HEK293 (cell line): ENCODE data around the gene ZNF45.

Experiments used
- ZBTB8A ChIP-seq: fragments of 450-650 bp; formaldehyde crosslinking; IDR thresholded peaks from 2 replicates; pipeline ENCODE4 v1.5.1; 2016; ENCODE audit warnings: missing biosample characterization, missing genetic modification characterization
- ZNF23 ChIP-seq: fragments of 450-650 bp; formaldehyde crosslinking; IDR thresholded peaks from 2 replicates; pipeline ENCODE4 v1.5.1; 2016; ENCODE audit warnings: missing biosample characterization, missing genetic modification characterization, borderline replicate concordance
- ZNF510 ChIP-seq: fragments of 450-650 bp; formaldehyde crosslinking; IDR thresholded peaks from 2 replicates; pipeline ENCODE4 v1.5.1; 2018; ENCODE audit warnings: mild to moderate bottlenecking, missing genetic modification characterization, missing biosample characterization; ENCODE audit not compliant: insufficient replicate concordance
- ZNF561 ChIP-seq: fragments of 450-650 bp; IDR thresholded peaks from 2 replicates; pipeline ENCODE4 v1.5.1; 2018; ENCODE audit warnings: missing biosample characterization, missing genetic modification characterization, borderline replicate concordance
- ZNF830 ChIP-seq: fragments of 450-650 bp; IDR thresholded peaks from 2 replicates; pipeline ENCODE4 v1.5.0; 2018; ENCODE audit warnings: missing biosample characterization, missing genetic modification characterization, low read depth, mild to moderate bottlenecking, moderate library complexity
- ZSCAN23 ChIP-seq: fragments of 450-650 bp; formaldehyde crosslinking; IDR thresholded peaks from 2 replicates; pipeline ENCODE4 v1.5.1; 2016; ENCODE audit warnings: missing biosample characterization, missing genetic modification characterization
- TF ChIP-seq, protein P1 (sequence below): fragments of 450-650 bp; IDR thresholded peaks from 2 replicates; pipeline ENCODE4 v1.5.1; 2018; ENCODE audit warnings: missing biosample characterization, mild to moderate bottlenecking, missing genetic modification characterization
- TF ChIP-seq, protein P2 (sequence below): fragments of 450-650 bp; formaldehyde crosslinking; IDR thresholded peaks from 2 replicates; pipeline ENCODE4 v1.5.1; 2016; ENCODE audit warnings: missing biosample characterization, missing genetic modification characterization
- TF ChIP-seq, protein P3 (sequence below): fragments of 450-650 bp; formaldehyde crosslinking; IDR thresholded peaks from 2 replicates; pipeline ENCODE4 v1.5.1; 2017; ENCODE audit warnings: missing biosample characterization, mild to moderate bottlenecking, missing genetic modification characterization, moderate library complexity

DNA sequence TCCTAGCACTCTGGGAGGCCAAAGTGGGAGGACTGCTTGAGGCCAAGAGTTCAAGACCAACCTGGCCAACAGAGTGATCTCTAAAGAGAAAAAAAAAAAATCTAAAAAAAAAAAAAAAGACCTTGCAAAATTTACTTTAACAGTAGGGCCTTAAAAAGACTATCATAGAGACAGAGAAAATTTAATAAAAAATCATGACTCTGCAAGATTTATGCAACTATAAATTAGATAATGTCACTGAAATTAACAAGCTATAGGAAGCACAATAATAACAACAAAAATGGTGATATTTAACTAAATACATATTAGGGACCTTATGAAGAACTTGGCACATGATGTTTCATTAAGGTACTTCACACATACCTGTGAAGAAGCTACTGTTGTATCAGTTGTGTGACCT lies 11.2 kb downstream of the ZNF45 start:
- TF ChIP-seq ZNF830 (tag by site-specific recombination) = no peak
- no peak for TF ChIP-seq ZNF510 (tag by site-specific recombination)
- TF ChIP-seq, protein P1, sequence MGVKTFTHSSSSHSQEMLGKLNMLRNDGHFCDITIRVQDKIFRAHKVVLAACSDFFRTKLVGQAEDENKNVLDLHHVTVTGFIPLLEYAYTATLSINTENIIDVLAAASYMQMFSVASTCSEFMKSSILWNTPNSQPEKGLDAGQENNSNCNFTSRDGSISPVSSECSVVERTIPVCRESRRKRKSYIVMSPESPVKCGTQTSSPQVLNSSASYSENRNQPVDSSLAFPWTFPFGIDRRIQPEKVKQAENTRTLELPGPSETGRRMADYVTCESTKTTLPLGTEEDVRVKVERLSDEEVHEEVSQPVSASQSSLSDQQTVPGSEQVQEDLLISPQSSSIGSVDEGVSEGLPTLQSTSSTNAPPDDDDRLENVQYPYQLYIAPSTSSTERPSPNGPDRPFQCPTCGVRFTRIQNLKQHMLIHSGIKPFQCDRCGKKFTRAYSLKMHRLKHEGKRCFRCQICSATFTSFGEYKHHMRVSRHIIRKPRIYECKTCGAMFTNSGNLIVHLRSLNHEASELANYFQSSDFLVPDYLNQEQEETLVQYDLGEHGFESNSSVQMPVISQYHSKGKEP (tag by site-specific recombination) = no peak
- no peak for TF ChIP-seq ZSCAN23 (tag by site-specific recombination)
- TF ChIP-seq ZBTB8A = no peak
- TF ChIP-seq, protein P2, sequence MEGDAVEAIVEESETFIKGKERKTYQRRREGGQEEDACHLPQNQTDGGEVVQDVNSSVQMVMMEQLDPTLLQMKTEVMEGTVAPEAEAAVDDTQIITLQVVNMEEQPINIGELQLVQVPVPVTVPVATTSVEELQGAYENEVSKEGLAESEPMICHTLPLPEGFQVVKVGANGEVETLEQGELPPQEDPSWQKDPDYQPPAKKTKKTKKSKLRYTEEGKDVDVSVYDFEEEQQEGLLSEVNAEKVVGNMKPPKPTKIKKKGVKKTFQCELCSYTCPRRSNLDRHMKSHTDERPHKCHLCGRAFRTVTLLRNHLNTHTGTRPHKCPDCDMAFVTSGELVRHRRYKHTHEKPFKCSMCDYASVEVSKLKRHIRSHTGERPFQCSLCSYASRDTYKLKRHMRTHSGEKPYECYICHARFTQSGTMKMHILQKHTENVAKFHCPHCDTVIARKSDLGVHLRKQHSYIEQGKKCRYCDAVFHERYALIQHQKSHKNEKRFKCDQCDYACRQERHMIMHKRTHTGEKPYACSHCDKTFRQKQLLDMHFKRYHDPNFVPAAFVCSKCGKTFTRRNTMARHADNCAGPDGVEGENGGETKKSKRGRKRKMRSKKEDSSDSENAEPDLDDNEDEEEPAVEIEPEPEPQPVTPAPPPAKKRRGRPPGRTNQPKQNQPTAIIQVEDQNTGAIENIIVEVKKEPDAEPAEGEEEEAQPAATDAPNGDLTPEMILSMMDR (tag by site-specific recombination) = no peak
- no peak for TF ChIP-seq ZNF23 (tag by site-specific recombination)
- TF ChIP-seq ZNF561 (tag by site-specific recombination) = no peak
- TF ChIP-seq, protein P3, sequence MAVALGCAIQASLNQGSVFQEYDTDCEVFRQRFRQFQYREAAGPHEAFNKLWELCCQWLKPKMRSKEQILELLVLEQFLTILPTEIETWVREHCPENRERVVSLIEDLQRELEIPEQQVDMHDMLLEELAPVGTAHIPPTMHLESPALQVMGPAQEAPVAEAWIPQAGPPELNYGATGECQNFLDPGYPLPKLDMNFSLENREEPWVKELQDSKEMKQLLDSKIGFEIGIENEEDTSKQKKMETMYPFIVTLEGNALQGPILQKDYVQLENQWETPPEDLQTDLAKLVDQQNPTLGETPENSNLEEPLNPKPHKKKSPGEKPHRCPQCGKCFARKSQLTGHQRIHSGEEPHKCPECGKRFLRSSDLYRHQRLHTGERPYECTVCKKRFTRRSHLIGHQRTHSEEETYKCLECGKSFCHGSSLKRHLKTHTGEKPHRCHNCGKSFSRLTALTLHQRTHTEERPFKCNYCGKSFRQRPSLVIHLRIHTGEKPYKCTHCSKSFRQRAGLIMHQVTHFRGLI (tag by site-specific recombination) = no peak
